B cell (primary cell): ENCODE measurements around the gene DCD. TPM values are rescaled to one million over a fixed set of nuclear protein-coding genes. Genes with fewer than 3 reads are reported as not detected.

ENCODE experiments used
- ATAC-seq: fragments of 200-7000 bp; cut with Tn5 transposase; one replicate; pipeline ENCODE4 v1.10.0; 2021; ENCODE audit warnings: low read depth, mild to moderate bottlenecking, moderate number of reproducible peaks, moderate library complexity
- CTCF ChIA-PET: fragments of 350-600 bp; sonication (Branson Sonifier 250); formaldehyde crosslinking; loops from one replicate; lab custom pipeline; 2021; ENCODE audit warnings: antibody characterized with exemption, inconsistent platforms; lab: Charles Lee
- POLR2A ChIA-PET: fragments of 350-600 bp; sonication (Branson Sonifier 250); formaldehyde crosslinking; loops from one replicate; lab custom pipeline; 2021; ENCODE audit warnings: antibody characterized with exemption; lab: Charles Lee
- DNase-seq: peaks from one replicate; pipeline ENCODE4 v3.0.0; 2013
- H2AFZ ChIP-seq: 2 replicates; pipeline ENCODE4 v1.6.1; 2012; ENCODE audit warnings: mild to moderate bottlenecking, low read depth, low read length; ENCODE audit not compliant: insufficient read depth, poor library complexity, severe bottlenecking
- H3K27ac ChIP-seq, 2 donors: 1 replicate in 1 of 2; 2 replicates in 1 of 2; pipeline ENCODE4 v1.5.1; 2012 to 2013; ENCODE audit warnings: low read length in 2 of 2, mild to moderate bottlenecking in 2 of 2, moderate library complexity in 1 of 2
- H3K27me3 ChIP-seq, 4 experiments: fragments of 200-600 bp in 1 of 4; sonication (generic) in 1 of 4; replicated peaks in 1 of 4; 1 replicate in 2 of 4; 2 replicates in 2 of 4; pipeline versions ENCODE4 v1.6.1 to v1.7.0; 2013 to 2016; ENCODE audit warnings: low read length in 3 of 4, mild to moderate bottlenecking in 2 of 4, mixed read lengths in 1 of 4, moderate library complexity in 1 of 4; ENCODE audit not compliant: insufficient read depth in 4 of 4, control insufficient read depth in 3 of 4; ENCODE audit errors: control extremely low read depth in 1 of 4
- H3K36me3 ChIP-seq, 2 experiments: replicated peaks in 1 of 2; 1 replicate in 1 of 2; 2 replicates in 1 of 2; pipeline versions ENCODE4 v1.6.1 to v1.7.1; 2013; ENCODE audit warnings: low read length in 1 of 2; ENCODE audit not compliant: insufficient read depth in 2 of 2, control insufficient read depth in 1 of 2; ENCODE audit errors: control extremely low read depth in 1 of 2, extremely low read depth in 1 of 2
- H3K4me1 ChIP-seq, 2 donors: fragments of 200-600 bp in 1 of 2; sonication (generic) in 1 of 2; 1 replicate in 1 of 2; 2 replicates in 1 of 2; pipeline versions ENCODE4 v1.5.1 to v1.6.1; 2013 to 2017; ENCODE audit warnings: low read length in 2 of 2; ENCODE audit not compliant: control insufficient read depth in 2 of 2, insufficient read depth in 2 of 2
- H3K4me2 ChIP-seq: replicated peaks from 2 replicates; pipeline ENCODE3; 2012; ENCODE audit warnings: mild to moderate bottlenecking, low read depth, low read length; ENCODE audit not compliant: poor library complexity, severe bottlenecking
- H3K4me3 ChIP-seq, 5 experiments: fragments of 200-600 bp in 1 of 5; sonication (generic) in 1 of 5; 1 replicate in 3 of 5; 2 replicates in 2 of 5; pipeline versions ENCODE4 v1.5.1 to v1.7.0; 2011 to 2016; ENCODE audit warnings: low read length in 4 of 5, mild to moderate bottlenecking in 4 of 5, low read depth in 2 of 5, control low read depth in 1 of 5, moderate library complexity in 1 of 5; ENCODE audit not compliant: insufficient read depth in 1 of 5; ENCODE audit errors: control extremely low read depth in 1 of 5, extremely low read depth in 1 of 5
- H3K79me2 ChIP-seq: fragments of 200-600 bp; sonication (generic); one replicate; pipeline ENCODE4 v1.6.0; 2016; ENCODE audit warnings: low read length; ENCODE audit not compliant: control insufficient read depth, insufficient read depth
- H3K9ac ChIP-seq: fragments of 200-600 bp; sonication (generic); 2 replicates; pipeline ENCODE4 v1.6.1; 2017; ENCODE audit warnings: mild to moderate bottlenecking, low read length, moderate library complexity
- H3K9me3 ChIP-seq, 3 donors: one replicate each; pipeline versions ENCODE4 v1.6.1 to v1.7.1; 2013; ENCODE audit warnings: low read length in 2 of 3; ENCODE audit not compliant: control insufficient read depth in 2 of 3, insufficient read depth in 1 of 3; ENCODE audit errors: control extremely low read depth in 1 of 3
- H4K20me1 ChIP-seq: 2 replicates; pipeline ENCODE4 v1.6.0; 2012; ENCODE audit warnings: mild to moderate bottlenecking, low read length; ENCODE audit not compliant: insufficient read depth, control insufficient read depth, poor library complexity, severe bottlenecking
- H3K27ac Mint-ChIP-seq: one replicate; pipeline ENCODE4 v1.8.0; 2021; ENCODE audit warnings: mixed read lengths
- H3K27me3 Mint-ChIP-seq: one replicate; pipeline ENCODE4 v1.8.0; 2021; ENCODE audit warnings: mixed read lengths
- H3K4me1 Mint-ChIP-seq: one replicate; pipeline ENCODE4 v1.8.0; 2021; ENCODE audit warnings: mixed read lengths
- H3K4me3 Mint-ChIP-seq: one replicate; pipeline ENCODE4 v1.8.0; 2021; ENCODE audit warnings: mixed read lengths
- H3K9me3 Mint-ChIP-seq: one replicate; pipeline ENCODE4 v1.8.0; 2022; ENCODE audit warnings: mixed read lengths; ENCODE audit not compliant: insufficient read depth
- EZH2 ChIP-seq: IDR thresholded peaks from 2 replicates; pipeline ENCODE4 v1.6.1; 2012; ENCODE audit warnings: borderline replicate concordance, low read depth, mild to moderate bottlenecking, moderate library complexity, low read length; ENCODE audit not compliant: insufficient read depth, poor library complexity, severe bottlenecking
- WGBS: methylation state at CpG from one replicate; pipeline ENCODE4 v1.1.5; 2013; ENCODE audit warnings: missing lambda C conversion rate; ENCODE audit not compliant: insufficient coverage; 5-methylcytosine and 5-hydroxymethylcytosine counted together
- intact Hi-C: fragments of 100-400 bp; cut with micrococcal nuclease; formaldehyde crosslinking; loops from one replicate; pipeline ENCODE4 v1.10.0; 2022
- polyA plus RNA-seq: library from polyadenylated mRNA; depleted of rRNA; stranded (reverse); fragments of >200 nt; gene quantifications from 2 replicates; pipeline ENCODE4 v1.2.3, GENCODE V29; 2012
- total RNA-seq, 2 donors: library from RNA; stranded (reverse); fragments of 120-200 nt in 1 of 2; gene quantifications; 1 replicate in 1 of 2; 2 replicates in 1 of 2; pipeline versions ENCODE4 v1.2.3 to v1.2.4, GENCODE V29; 2013 to 2022
- TF ChIP-seq, protein P1 (sequence below): fragments of 200-600 bp; IDR thresholded peaks from one replicate; pipeline ENCODE4 v1.8.0; 2022; ENCODE audit warnings: antibody characterized with exemption, mild to moderate bottlenecking

DCD gene
- total and polyA plus RNA-seq, 2 donors (not counting 1 experiment from before 2014, with no cell fraction given), result not detected

DNA sequence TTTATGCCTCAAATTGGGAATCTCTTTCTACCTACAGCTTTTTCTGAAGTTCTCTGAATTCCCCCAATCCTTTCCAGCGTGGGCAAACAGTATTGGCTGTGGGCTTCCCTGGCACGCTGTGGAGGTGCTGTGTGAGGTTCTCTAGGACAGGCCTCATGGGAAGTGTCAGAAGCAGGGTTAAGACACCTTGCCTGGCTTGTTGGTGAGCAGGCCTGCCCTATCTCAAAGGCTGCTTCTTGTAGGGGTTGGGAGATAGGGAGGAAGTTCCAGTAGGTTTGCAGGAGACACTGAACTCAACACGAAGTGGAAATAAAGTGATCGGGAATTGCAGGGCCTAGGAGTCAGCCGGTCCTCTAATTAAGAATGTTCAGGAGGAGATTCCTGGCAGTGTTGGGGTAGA lies 30.0 kb upstream of the DCD start:
- Mint-ChIP-seq H3K9me3 (no peaks in the 10 kb centered on the region), H3K4me3 (no peak overlapping the region), H3K4me1 (no peaks in the 10 kb centered on the region), H3K27me3 (peaks cover 41% of the 10 kb centered on the region), H3K27ac (no peak overlapping the region)
- no peaks in the 10 kb centered on the region for H4K20me1 ChIP-seq
- no peak overlapping the region for H3K4me2 ChIP-seq
- CTCF ChIA-PET, result no interaction called here
- POLR2A ChIA-PET, result no interaction called here
- 87% methylated on average over 4 of the region's 5 CpGs for WGBS
- no peak overlapping the region for H3K9ac ChIP-seq
- no peak overlapping the region for H2AFZ ChIP-seq
- TF ChIP-seq, protein P1, sequence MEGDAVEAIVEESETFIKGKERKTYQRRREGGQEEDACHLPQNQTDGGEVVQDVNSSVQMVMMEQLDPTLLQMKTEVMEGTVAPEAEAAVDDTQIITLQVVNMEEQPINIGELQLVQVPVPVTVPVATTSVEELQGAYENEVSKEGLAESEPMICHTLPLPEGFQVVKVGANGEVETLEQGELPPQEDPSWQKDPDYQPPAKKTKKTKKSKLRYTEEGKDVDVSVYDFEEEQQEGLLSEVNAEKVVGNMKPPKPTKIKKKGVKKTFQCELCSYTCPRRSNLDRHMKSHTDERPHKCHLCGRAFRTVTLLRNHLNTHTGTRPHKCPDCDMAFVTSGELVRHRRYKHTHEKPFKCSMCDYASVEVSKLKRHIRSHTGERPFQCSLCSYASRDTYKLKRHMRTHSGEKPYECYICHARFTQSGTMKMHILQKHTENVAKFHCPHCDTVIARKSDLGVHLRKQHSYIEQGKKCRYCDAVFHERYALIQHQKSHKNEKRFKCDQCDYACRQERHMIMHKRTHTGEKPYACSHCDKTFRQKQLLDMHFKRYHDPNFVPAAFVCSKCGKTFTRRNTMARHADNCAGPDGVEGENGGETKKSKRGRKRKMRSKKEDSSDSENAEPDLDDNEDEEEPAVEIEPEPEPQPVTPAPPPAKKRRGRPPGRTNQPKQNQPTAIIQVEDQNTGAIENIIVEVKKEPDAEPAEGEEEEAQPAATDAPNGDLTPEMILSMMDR, result no peak
- TF ChIP-seq EZH2, result no peak
- intact Hi-C loops, result no loop called here
- H3K4me3 ChIP-seq, result no peak overlapping the region
- no peaks in the 10 kb centered on the region for H3K4me1 ChIP-seq
- H3K27me3 ChIP-seq, result peaks cover 0 to 25% (median 9%) of the 10 kb centered on the region in 4 experiments
- H3K9me3 ChIP-seq, result no peaks in the 10 kb centered on the region
- no peaks in the 10 kb centered on the region for H3K79me2 ChIP-seq
- no peak overlapping the region for H3K27ac ChIP-seq
- DNase-seq, result no peak
- H3K36me3 ChIP-seq, result no peaks in the 10 kb centered on the region
- ATAC-seq, result no peak

DNA sequence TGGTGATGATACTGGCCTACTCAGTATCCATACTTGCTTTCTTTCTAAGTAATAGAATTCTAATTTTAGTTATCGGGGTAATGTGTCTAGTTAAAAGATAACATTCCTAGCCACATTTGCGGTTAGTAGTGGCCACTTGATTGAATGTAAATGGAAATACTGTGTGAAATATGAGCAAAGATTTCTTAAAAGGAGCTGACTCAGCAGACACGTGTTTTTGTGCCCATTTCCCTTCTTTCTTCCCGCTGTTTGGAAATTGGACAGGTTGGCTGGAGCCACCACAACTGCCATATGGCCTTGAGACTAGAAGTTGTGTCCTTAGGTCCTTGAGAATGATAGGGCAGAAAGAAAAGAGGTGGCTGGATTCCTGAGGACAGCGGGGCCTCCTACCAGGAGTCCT lies 19.8 kb upstream of the DCD start:
- DNase-seq (no peak), ATAC-seq (no peak)
- ChIA-PET POLR2A (no interaction called here), CTCF (no interaction called here)
- Mint-ChIP-seq H3K9me3 (no peaks in the 10 kb centered on the region), H3K4me3 (no peak overlapping the region), H3K4me1 (no peaks in the 10 kb centered on the region), H3K27me3 (peaks cover 34% of the 10 kb centered on the region), H3K27ac (no peak overlapping the region)
- no peak overlapping the region for H3K9ac ChIP-seq
- no peak overlapping the region for H3K27ac ChIP-seq
- no peaks in the 10 kb centered on the region for H3K4me1 ChIP-seq
- H3K27me3 ChIP-seq, result peaks cover 0 to 4% (median 1%) of the 10 kb centered on the region in 4 experiments
- H3K36me3 ChIP-seq, result no peaks in the 10 kb centered on the region
- H4K20me1 ChIP-seq, result no peaks in the 10 kb centered on the region
- 79% methylated on average over 3 of the region's 5 CpGs for WGBS
- intact Hi-C loops, result no loop called here
- TF ChIP-seq, protein P1, result no peak
- no peak for TF ChIP-seq EZH2
- H3K79me2 ChIP-seq, result no peaks in the 10 kb centered on the region
- no peaks in the 10 kb centered on the region for H3K9me3 ChIP-seq
- H3K4me3 ChIP-seq, result no peak overlapping the region
- H2AFZ ChIP-seq, result no peak overlapping the region
- no peak overlapping the region for H3K4me2 ChIP-seq
